IPS-18c (cell line): Measurements from ENCODE around the gene FSTL5.

Source experiments
- H3K4me3 ChIP-seq: 2 replicates; pipeline ENCODE4 v1.7.0; 2013; ENCODE audit warnings: low read depth, mild to moderate bottlenecking, low read length, moderate library complexity; ENCODE audit not compliant: insufficient read depth
- H3K9me3 ChIP-seq: one replicate; pipeline ENCODE4 v1.6.1; 2013; ENCODE audit warnings: mild to moderate bottlenecking, low read length, moderate library complexity; ENCODE audit not compliant: control insufficient read depth, insufficient read depth

FSTL5 gene

DNA sequence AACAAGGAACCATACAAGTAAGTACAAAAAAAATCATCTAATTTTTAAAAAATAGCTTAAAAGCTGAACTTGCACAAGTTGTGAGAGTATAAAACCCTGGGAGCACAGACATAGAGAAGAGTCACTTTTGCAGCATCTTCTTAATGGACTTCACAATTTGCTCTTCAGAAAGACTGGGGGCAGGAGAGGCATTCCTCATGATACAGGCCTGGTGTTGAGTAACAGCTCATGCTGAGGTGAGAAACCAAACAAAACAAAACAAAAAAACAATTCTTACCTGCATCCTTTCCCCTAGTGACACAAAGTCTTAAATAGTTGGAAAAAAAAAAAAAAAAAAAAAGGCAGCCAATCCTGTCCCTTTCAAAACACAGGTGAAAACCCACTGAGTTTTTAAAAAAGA, 562.8 kb downstream of the FSTL5 start:
- Histone ChIP-seq H3K4me3 (no peak overlapping the region), H3K9me3 (no peaks in the 10 kb centered on the region)

- no peak overlapping the region for H3K4me3 ChIP-seq
- H3K9me3 ChIP-seq = no peaks in the 10 kb centered on the region
These were observed 568.5 kb downstream of the FSTL5 start for GRCh38 chr4:161595230-161595771.

GRCh38 chr4:161585011-161585410, 578.8 kb downstream of the FSTL5 start:
- no peaks in the 10 kb centered on the region for H3K9me3 ChIP-seq
- no peak overlapping the region for H3K4me3 ChIP-seq

DNA sequence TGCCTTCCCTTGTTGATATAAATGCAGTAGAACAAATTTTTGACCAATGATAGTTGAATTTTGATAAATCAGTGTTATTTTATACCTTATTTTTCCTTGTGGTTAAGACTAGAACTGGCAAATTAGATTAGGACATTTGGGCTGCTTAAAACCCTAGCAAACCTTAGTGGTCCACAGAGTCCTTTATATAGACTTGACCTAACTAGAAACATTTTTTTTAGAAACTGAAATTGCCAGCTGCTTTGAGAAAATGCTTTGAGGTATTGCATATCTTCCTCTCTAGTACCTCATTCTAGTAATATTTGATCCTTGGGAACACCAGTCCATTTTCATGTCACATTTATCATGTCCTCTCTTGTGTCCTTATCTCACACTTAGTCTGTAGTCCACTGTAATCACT, 580.3 kb downstream of the FSTL5 start:
- Histone ChIP-seq H3K4me3 (no peak overlapping the region), H3K9me3 (no peaks in the 10 kb centered on the region)

DNA sequence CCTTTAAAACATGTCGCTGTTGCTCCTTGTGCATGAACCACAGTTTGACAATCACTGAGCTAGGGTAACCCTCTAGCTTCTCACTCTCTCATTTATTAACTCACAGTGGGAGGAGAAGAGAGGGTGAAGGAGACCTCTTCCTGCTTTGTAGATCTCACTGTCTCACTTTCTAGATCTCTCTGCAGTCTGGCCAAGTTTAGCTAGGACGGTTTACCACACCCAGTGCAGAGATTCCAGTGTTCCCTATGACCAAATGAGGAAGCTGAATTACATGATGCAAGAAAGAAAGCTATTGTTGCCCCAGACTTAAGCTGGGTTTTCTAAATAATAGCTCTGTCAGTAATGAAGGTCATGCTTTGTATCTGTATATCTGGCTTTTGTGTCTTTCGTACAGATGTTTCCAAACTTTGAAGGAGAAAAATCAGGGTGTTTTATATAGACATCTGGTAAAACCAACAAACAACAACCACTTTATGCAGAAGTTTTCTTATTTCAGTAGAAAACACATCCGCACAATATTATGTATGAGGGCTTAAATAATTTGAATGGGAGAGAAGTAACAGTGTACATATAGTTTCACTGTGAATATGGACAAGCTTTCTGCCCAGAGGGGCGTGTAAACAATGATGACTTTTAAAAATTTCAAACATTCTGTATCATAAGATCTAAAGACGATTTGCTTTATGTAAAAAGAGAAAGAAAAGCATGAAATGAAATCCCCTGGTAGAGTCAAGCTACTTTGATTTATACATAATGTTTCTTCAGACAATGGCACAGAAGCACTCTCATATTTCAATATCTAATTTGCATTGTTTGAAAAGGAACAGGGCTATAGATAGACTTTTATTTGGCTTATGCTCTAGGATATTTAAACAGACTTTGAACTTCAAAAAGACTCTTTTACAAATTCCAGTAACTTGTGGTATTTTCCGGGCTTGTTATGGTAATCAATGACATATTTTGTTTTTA, 582.3 kb downstream of the FSTL5 start:
- Histone ChIP-seq H3K9me3 (no peaks in the 10 kb centered on the region), H3K4me3 (no peak overlapping the region)

- H3K9me3 ChIP-seq = no peaks in the 10 kb centered on the region
- H3K4me3 ChIP-seq = no peak overlapping the region
These were observed 586.1 kb downstream of the FSTL5 start for GRCh38 chr4:161577579-161578301.

- H3K4me3 ChIP-seq = no peak overlapping the region
- H3K9me3 ChIP-seq = no peaks in the 10 kb centered on the region
These were observed 590.0 kb downstream of the FSTL5 start for GRCh38 chr4:161573836-161574235.

GRCh38 chr4:161564230-161564834, 599.5 kb downstream of the FSTL5 start:
- Histone ChIP-seq H3K4me3 (no peak overlapping the region), H3K9me3 (no peaks in the 10 kb centered on the region)

DNA sequence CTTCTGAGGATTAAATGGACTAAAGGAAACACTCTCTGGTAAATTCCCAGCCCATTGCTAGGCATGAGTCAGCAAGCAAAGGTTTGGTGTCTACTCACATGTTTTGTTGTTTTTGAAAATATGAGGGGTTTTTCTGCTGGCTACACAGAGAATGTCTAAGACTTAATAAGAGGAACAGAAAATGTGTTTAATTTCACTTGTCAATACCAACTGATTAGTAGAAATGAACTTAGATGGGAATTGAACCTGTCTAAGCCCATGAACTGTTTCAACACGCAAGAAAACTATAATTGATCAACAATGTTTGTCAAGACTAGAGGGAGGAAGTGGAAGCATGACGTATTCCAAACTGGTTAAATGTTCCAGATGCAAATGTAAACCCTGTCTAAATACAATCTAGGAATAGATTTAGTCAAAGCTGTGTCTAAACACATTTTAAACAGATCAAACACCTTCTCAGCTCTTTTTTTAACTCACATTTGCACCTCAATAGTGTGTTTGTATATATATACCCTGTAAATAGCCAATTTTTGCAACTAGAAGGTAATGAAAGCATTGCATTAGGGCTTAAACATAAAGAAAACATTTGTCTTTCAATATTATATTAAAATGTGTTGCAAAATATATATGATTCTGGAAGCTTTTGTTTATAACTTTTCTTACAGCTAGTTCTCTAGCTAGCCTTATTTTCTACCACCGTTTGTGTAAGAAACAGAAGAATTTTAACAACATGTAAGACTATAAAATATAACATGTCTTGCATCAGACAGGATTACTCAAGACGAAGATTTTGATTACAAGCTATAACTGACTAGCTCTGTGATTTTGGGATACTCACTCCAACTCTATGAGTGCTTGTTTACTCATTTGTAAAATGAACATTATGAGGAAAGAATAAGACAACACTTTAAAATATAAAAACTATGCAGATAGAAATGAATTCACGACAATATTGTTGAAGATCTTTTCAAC, 607.8 kb downstream of the FSTL5 start:
- H3K4me3 ChIP-seq = no peak overlapping the region

GRCh38 chr4:161554372-161554990, 609.3 kb downstream of the FSTL5 start:
- no peaks in the 10 kb centered on the region for H3K9me3 ChIP-seq
- no peak overlapping the region for H3K4me3 ChIP-seq

More for the DNA sequence above, 607.8 kb downstream of the FSTL5 start:
- no peaks in the 10 kb centered on the region for H3K9me3 ChIP-seq

DNA sequence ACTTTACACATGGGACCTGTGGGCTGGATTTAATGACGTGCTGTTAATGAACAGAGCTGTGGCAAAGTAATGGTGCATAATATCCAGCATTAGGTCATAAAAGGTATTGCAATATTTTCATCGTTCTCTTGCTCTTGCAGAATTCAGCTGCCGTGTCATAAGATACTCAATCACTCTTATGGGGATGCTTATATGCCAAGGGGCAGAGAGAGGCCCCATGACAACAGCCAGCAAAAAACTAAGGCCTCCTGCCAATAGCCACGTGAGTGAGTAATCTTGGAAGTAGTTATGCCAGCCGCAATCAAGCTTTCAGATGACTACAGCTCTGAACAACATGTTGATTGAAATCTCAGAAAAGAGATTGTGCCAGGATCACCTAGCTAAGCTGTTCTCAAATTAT, 616.9 kb downstream of the FSTL5 start:
- Histone ChIP-seq H3K4me3 (no peak overlapping the region), H3K9me3 (no peaks in the 10 kb centered on the region)

GRCh38 chr4:161540265-161540664, 623.5 kb downstream of the FSTL5 start:
- Histone ChIP-seq H3K4me3 (no peak overlapping the region), H3K9me3 (no peaks in the 10 kb centered on the region)

DNA sequence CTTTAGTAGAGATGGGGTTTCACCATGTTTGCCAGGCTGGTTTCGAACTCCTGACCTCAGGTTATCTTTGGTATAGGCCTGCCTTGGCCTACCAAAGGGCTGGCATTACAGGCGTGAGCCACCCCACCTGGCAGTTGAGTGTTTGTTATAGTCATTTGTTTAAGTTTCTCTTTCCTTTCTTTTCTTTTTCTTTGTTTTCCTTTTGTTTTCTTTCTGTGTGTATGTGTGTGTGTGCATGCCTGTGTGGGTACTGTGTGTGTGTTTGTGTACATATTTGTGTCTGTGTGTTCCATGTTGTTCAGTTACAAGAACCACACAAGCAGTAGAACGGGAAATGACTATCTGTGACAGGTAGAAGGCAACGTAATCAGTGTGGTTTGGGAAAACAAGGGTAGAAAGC, 624.9 kb downstream of the FSTL5 start:
- Histone ChIP-seq H3K4me3 (no peak overlapping the region), H3K9me3 (no peaks in the 10 kb centered on the region)

DNA sequence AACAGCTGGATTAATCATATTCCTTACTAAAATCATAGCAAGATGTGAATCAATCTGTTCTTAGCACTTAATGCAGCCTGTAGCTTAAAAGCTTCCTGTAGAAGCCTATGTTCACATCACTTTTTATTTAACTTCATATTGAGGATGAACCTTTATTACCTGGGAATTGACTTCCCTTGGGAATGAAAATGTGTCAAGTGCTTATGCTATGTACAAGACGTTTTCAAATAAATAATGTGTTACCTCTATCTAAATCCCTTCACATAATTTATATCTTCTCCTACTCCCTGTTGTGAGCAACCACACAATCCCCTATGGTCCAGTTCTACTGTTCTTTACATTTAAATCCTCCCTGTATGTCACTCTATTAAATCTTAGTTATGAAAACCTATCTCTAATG, 633.1 kb downstream of the FSTL5 start:
- no peak overlapping the region for H3K4me3 ChIP-seq
- H3K9me3 ChIP-seq = no peaks in the 10 kb centered on the region

GRCh38 chr4:161525121-161525520, 638.7 kb downstream of the FSTL5 start:
- H3K4me3 ChIP-seq = no peak overlapping the region
- H3K9me3 ChIP-seq = no peaks in the 10 kb centered on the region

- H3K4me3 ChIP-seq = no peak overlapping the region
- H3K9me3 ChIP-seq = no peaks in the 10 kb centered on the region
These were observed 641.8 kb downstream of the FSTL5 start for GRCh38 chr4:161522031-161522430.
